Esophagus mucosa (tissue), 1 donor: ENCODE measurements around the gene LAIR1. TPM values are rescaled to one million over a fixed set of nuclear protein-coding genes. Genes with fewer than 3 reads are reported as not detected.
"Not testable (repeated sequence)": the region's sequence is repeated elsewhere in the genome, so short reads cannot be mapped to it uniquely, and the experiment has no call there.

Source experiments
- ATAC-seq: fragments of 200-7000 bp; cut with Tn5 transposase; one replicate; pipeline ENCODE4 v1.9.1; 2020
- total RNA-seq: library from RNA; stranded (reverse); gene quantifications from one replicate; pipeline ENCODE4 v1.2.4, GENCODE V29; 2023
- donor health status: DM: yes; HTN: yes; CAD: no.

The LAIR1 gene
- total RNA-seq, 1 donor from 2014 or later, result 1.5 TPM

GRCh38 chr19:54339646-54340358 is 24.9 kb downstream of the LAIR1 start:
- ATAC-seq, result no peak

- ATAC-seq, result no peak
Measured at GRCh38 chr19:54338521-54338920, 26.2 kb downstream of the LAIR1 start.

- no peak for ATAC-seq
Measured at GRCh38 chr19:54337858-54338230, 26.9 kb downstream of the LAIR1 start.

- no peak for ATAC-seq
Measured at GRCh38 chr19:54336893-54337857, 27.6 kb downstream of the LAIR1 start.

GRCh38 chr19:54335979-54336892 is 28.5 kb downstream of the LAIR1 start:
- no peak for ATAC-seq

GRCh38 chr19:54335164-54335563 is 29.6 kb downstream of the LAIR1 start:
- ATAC-seq, result no peak

- ATAC-seq, result no peak
Measured at GRCh38 chr19:54333586-54334298, 31.0 kb downstream of the LAIR1 start.

GRCh38 chr19:54332149-54332548 is 32.6 kb downstream of the LAIR1 start:
- ATAC-seq, result no peak

- ATAC-seq, result no peak
Measured at GRCh38 chr19:54331626-54332025, 33.1 kb downstream of the LAIR1 start.

- no peak for ATAC-seq
Measured at GRCh38 chr19:54329476-54330165, 35.1 kb downstream of the LAIR1 start.

- not testable (repeated sequence) for ATAC-seq
Measured at GRCh38 chr19:54328781-54329180, 36.0 kb downstream of the LAIR1 start.

- no peak for ATAC-seq
Measured at GRCh38 chr19:54325631-54326030, 39.1 kb downstream of the LAIR1 start.

GRCh38 chr19:54325194-54325621 is 39.5 kb downstream of the LAIR1 start:
- peak; percentile 57 for ATAC-seq

- ATAC-seq, result no peak
Measured at GRCh38 chr19:54324071-54324470, 40.7 kb downstream of the LAIR1 start.

- ATAC-seq, result not testable (repeated sequence)
Measured at GRCh38 chr19:54322934-54323333, 41.8 kb downstream of the LAIR1 start.

- not testable (repeated sequence) for ATAC-seq
Measured at GRCh38 chr19:54322295-54322694, 42.4 kb downstream of the LAIR1 start.

- no peak for ATAC-seq
Measured at GRCh38 chr19:54319892-54320670, 44.6 kb downstream of the LAIR1 start.

- ATAC-seq, result no peak
Measured at GRCh38 chr19:54319049-54319448, 45.7 kb downstream of the LAIR1 start.

- no peak for ATAC-seq
Measured at GRCh38 chr19:54317965-54318240, 46.8 kb downstream of the LAIR1 start.

- ATAC-seq, result no peak
Measured at GRCh38 chr19:54317108-54317964, 47.4 kb downstream of the LAIR1 start.
